HG03378 (cell line): Measurements from ENCODE around the gene BUB1.
"Not testable (repeated sequence)": the region's sequence is repeated elsewhere in the genome, so short reads cannot be mapped to it uniquely, and the experiment has no call there.

Experiments used
- ATAC-seq: cut with Tn5 transposase; IDR thresholded peaks from one replicate; pipeline ENCODE4 v1.9.1; 2021; ENCODE audit warnings: mild to moderate bottlenecking, moderate library complexity; ENCODE audit not compliant: unreplicated experiment

Gene BUB1

GRCh38 chr2:110605057-110605456, 72.8 kb downstream of the BUB1 start:
- ATAC-seq, result not testable (repeated sequence)

GRCh38 chr2:110603917-110604591, 73.8 kb downstream of the BUB1 start:
- not testable (repeated sequence) for ATAC-seq

GRCh38 chr2:110602139-110602538, 75.7 kb downstream of the BUB1 start:
- ATAC-seq, result not testable (repeated sequence)

- ATAC-seq, result not testable (repeated sequence)
Measured at GRCh38 chr2:110591973-110592372, 85.9 kb downstream of the BUB1 start.

GRCh38 chr2:110589677-110590330, 88.1 kb downstream of the BUB1 start:
- ATAC-seq, result not testable (repeated sequence)

- not testable (repeated sequence) for ATAC-seq
Measured at GRCh38 chr2:110588520-110588919, 89.3 kb downstream of the BUB1 start.
